Activated CD8-positive, alpha-beta memory T cell treated with anti-CD3 and anti-CD28 coated beads, Interleukin-2, amount 50 U/mL, for 24 hours (primary cell): Measurements from ENCODE around the gene PPBP.

ENCODE experiments used
- DNase-seq: peaks from one replicate; pipeline ENCODE4 v3.0.0-alpha.2; 2020; ENCODE audit errors: extremely low read depth

Gene PPBP, protein sequence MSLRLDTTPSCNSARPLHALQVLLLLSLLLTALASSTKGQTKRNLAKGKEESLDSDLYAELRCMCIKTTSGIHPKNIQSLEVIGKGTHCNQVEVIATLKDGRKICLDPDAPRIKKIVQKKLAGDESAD

DNA sequence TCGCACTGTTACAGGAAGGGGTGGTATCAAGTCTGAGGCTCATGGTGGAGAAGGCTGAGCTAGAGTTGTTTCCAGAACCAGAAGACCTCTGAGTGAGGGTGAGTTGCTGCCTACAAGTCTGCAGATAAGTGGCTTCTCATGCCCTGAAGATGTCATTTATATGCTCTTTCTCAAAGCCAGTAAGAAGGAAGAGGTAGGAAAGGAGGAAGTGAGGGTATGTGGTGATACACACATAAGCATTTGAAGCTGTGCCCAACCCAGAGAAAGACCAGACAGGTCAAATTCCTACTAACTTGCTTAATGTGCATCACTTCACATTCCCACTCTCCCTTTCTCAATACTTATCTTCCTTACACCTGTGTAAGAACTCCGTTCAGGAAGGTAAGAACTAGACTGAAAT, at the start of gene PPBP:
Gene PPBP (minus strand): TSS at position 130 of the 400 bp plus-strand sequence. CDS start 87 bp downstream, at position 43.
- no peak for DNase-seq

DNA sequence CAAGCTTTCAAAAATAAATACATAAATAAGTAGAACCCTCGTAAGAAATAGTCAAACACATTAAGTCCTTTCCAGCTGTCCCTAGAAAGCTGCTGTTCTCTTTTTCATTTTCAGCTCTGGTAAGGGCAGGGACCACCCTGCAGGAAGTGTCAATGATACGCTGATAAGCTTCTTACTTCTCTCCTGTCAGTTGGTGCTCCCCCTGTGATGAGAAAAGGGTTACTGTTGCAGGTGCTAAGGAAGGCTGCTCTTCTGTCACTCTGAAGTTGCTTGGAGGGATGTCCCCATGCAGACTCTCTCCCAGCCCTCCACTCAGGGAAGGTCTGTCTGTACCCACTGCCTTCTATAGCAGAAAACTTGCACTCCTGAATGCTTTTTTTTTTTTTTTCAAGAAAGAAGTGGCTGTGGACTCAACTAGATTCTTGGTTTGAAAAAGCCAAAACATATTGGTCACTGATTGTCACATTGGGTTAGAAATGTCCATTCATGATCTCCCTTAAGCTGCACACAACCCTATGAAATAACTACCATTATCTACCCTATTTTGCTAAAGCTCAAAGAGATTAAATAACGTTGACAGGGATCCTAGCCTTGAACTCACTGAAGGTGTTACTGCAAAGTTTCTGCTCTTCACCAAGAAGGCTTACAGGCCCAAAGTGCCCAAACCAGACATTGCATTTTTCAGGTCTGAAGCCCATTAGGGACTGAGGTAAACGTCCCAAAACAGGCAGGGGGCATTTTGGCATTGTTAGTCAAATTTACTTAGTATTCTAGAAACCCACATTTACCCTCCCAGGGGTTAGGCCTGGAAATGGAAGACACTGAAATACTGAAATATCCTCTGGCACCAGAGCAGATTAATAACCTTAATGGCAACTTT, 49.3 kb upstream of the PPBP start:
- no peak for DNase-seq

DNA sequence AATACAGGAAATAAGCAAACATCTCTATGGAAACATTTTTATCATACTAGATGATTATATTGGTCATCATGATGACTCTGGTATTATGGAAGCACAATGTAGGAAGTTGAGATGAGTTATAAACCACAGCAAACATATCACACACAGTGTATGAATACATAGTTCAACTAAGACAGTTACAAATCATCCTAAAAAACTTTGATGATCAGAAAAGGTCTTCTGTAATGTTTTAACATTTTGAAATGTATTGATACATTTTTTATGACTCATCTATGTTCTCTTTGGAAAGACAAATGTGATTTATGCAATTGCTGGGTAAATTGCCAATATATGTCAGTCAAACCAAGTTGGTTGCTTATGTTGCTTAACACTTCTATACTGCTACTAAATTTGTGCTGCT, 45.7 kb upstream of the PPBP start:
- DNase-seq, result no peak

DNA sequence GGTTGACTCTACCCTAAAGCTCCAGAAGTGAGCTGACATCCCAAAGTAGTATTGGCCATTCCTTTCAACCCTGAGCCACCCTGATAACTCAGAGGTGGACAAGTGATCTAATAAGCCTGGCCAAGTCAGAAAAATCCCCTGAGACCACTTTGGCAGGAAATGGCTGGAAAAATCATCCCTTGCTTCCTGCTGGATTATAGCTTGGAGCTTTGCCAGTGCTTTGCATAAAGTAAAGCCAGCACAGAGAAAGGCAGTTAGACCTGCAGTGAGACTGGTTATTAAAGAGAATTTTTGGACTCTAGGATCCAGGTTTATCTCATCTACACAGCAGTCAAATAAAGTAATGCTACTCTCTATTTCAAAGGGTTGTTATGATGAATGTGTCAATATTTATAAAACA, 44.1 kb upstream of the PPBP start:
- DNase-seq, result no peak

DNA sequence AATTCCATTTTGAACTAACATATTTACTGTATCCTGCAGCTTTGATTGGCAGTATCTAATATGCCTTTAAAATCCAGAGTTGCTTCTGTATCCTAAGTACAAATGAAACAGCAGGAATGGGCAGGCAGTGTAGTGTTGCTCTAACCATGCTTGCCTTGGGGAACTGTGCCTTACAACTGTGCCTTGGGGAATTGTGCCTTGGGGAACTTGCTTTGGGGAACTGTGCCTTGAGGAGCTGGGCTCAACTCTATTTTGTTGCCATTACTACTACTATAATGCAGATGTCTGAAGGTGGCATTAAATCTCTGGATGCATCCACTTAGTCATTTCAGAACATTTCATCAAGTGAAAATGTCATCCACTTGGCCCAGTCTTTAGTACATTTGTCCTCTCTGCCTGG, 43.6 kb upstream of the PPBP start:
- no peak for DNase-seq

DNA sequence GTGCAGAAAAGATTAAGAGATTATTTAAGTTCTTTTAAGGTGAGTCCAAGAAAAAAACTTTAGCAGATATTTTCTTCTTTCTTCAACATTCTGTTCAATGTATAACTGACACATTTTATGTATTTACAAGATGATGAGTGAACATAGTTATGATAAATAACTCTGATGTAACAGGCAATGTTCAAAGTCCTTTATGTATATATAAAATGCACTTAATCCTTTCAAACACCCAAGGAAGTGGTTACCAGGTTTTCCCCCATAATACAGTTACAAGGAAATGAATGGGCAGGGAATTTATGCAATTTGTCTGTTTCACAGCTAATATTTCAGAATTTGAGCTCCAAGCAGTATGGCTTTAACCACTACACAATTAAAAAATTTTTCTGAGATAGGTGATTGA, 42.3 kb upstream of the PPBP start:
- no peak for DNase-seq

DNA sequence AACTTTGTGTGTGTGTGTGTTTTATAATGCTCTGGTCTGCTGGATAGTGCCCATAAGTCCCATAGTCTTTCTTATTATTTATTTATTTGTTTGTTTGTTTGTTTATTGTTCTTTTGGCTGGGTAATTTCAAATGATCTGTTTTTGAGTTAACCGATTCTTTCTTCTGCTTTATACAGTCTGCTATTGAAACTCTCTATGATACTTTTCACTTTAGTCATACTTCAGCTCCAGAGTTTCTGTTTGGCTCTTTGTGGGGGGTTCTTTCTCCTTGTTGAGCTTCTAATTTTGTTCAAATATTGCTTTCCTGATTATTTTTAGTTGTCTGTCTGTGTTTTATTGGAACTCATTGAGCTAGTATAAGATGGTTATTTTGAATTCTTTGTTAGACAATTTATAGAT, 40.5 kb upstream of the PPBP start:
- DNase-seq, result no peak

DNA sequence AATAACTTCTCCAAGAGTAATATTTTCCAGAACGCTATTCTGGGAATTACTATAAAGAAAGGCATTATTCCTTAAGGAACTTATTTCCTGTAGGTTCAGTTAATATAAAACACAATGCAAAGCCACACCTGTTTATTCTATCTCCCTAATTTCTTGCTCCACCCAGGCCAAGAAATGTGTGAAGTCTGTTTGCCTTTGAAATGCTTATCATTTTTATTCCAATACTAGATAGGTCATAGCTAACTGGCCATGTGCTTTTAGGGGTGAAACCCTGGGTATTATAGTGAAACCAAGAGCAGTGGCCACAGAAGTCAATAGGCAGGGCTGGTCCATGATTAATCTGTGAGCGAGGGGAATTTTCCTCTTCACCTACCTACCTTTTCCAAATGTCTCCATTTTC, 35.7 kb upstream of the PPBP start:
- no peak for DNase-seq

DNA sequence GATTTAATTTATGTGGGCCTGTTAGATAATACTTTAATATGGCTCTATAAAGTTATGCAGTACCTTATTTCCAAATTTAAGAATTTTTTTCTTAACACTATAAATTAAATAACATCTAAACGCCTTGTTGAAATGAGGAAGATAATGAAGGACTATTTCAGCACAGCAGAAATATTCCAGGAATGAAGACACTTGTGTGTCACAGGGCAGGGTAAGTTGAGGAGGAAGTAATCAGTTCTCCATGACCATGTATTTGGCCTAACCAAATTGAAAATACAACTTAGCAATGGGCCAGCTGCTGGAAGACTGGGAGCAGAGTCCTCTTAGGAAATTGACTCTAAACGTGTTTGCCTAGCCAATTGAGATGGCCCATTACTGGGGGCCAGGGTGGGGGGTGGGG, 33.6 kb upstream of the PPBP start:
- DNase-seq, result no peak

DNA sequence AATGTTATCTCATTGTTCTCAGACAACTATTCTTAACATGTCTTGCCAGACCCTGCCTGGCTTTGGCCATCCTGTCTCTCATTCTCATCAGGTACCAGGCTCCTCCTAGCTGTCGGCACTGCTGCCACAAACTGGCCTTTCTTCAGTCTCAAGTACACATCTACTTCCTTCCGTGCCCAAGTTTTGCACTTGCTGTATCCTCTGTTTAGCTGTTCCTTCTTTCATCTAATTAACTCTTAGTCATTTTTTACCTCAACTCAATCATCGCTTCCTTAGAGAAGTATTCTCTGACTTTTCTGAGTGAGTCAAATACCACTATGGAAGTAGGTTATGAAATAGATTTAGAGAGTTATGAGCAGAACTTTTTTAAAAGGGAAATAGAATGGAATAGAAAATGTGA, 30.8 kb upstream of the PPBP start:
- no peak for DNase-seq

DNA sequence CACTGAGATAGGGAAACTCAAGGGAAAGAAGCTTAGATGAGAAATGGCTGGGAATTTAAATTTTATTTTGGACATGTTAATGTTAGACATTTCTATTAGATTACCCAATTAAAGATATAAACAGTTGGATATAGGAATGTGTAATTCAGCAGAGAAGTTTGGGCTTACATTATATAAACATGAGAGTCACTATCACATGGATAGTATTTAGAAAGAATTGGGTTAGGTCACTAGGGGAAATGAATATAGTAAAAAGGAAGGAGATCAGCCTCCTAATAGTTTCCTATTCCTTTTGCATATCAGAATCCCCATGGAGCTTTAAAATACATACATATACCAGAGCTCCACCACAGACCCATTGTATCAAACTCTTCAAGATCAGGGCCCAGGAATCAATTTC, 30.1 kb upstream of the PPBP start:
- no peak for DNase-seq

DNA sequence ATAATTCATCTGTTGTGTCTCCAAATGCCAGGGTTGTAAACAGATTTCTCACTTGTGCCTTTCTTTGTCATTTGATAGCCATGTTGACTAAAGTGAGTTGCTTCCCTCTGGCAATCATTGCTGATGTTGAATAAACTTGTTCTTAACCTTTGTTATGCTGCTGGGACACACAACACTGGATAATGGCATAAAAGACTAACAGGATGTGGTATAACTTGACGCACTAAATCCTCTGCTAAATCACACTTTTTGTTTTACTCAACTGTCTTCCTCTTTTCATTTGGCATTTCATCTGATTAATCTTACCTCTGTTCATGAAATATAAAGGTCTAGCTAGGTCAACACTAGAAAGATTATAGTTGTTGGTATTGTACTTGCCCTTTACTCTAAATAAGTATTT, 28.1 kb upstream of the PPBP start:
- no peak for DNase-seq

DNA sequence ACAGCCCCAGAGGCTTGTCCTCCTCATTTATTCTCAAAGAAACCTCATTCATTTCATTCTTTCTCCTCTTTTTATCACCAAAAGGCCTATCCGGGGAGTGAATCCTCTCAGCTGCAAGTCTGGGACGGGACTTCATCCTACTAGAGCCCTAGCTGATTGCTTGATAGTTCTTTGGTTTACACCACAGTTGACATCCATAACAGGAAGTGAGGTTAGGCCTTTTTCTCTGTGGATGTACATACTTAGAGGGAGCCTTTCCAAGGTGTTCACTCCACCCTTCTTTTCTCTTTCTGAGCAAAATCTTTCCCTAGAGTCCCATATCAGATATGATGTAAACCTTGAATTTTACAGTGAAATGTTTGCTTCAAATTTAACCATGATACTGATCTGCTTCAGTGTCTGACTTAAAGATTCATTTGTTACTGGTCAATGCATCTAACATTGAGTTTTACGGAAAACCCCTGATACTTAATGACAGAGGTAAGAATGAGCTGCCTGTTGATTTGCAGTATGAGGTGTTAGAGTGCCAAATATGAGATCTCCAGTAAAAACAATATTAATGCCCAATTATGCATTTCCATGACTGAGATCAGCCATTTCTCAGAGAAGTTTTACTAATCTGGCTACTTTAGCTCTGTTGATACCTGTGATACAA, 27.3 kb upstream of the PPBP start:
- DNase-seq, result no peak

DNA sequence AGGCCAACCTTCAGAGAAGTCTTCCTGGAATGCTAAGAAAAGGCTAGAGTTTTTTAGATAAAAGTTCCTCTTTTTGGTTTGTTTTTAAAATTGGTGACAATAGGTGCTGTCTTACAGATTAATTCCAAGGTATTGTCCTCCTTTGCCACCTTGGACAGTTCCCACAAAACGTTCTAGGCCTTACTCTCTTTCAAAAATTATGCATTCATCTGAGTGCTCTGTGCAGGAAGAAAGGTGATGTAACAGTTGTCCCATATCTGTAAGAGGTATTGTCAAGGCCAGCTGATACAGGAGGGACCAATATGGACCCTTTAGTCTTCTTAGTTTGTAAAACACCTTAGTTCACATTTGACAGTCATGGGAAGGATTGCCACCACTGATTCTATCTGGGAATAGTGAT, 26.3 kb upstream of the PPBP start:
- DNase-seq, result no peak

DNA sequence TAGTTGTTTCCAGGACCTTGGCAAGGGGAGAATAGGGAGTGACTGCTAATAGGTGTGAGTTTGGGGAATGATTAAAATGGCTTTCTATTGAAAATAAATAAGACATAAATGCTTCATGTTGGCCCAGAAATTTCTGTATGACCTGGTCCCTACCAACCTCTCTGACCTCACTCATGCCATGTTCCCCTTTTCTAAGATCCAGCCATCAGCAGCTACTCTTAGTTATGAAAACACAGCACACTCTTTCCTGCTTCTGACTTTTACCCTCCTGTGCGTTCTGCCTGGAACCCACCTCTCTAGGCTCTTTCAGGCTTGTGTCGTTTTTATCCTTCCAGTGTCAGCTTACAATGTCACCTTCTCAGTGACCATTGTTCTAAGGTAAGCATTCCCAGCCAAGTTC, 25.3 kb upstream of the PPBP start:
- no peak for DNase-seq

DNA sequence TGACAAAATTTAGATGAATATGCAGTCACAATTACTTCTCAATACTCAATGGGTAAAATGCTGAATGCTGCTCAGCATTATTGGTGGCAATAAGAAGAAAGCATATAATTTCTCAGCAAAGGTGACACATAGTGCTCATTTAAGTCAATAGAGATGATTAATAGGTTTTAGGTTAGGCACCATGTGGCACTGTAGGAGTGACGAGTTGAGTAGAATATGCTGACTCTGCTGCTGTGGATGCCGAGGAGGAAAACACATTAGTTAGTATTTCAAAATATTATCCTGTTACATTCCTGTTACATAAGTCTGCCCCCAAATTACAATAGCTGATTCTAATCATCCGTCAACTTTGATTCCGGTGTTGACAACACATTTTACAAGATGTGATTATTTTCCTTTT, 24.1 kb upstream of the PPBP start:
- DNase-seq, result no peak

DNA sequence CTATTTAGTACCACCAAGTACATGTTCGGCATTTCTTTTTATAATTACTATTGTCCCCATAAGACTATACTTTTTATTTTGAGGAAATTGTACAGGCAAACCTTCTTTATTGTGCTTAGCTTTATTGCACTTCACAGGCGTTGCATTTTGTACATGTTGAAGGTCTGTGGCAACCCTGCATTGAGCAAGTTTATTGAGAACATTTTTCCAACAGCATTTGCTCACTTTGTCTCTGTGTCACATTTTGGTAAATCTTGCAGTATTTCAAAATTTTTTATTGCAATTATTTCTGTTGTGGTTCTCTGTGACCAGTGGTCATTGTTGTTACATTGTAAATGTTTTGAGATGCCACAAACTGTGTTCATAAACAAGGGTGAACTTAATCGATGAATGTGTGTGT, 21.3 kb upstream of the PPBP start:
- DNase-seq, result no peak

DNA sequence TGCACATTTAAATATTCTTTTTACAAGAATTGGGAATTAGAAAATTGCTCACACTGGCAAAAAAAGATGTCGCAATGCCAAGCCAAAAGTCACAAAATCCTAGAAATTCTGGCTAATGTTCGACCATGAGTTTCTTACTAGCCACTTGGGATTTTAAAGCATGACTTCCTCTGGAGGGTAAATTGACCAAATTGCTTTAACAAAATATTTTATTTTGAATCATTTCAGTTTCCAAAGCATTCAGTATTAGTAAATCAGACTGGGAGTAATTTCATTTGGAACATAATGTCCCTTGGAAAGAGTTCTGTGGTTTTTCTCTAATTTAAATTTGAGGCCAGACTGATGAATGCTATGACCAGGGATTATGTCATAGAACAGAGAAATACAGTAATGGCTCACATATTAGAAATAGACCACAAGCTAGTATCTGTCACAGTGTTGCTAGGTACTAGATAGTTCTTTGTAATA, 18.1 kb upstream of the PPBP start:
- no peak for DNase-seq

DNA sequence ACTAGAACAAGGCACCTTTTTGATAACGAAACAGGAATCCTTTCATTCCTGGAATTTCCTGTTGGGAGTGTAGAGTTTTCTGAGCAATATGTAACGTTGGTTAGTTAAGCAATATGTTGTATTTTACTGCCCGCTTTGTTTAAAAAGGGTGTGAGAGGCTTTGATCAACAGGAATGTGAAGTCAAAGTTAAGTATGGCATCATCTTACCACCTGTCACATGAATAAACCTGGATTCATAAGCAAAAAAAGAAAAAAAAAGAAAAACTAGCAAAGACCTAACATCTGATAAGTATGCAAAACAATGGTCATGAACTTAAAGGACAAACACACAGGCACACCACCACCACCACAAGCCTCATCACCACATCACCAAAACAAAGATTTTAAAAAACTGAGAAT, 17.5 kb upstream of the PPBP start:
- no peak for DNase-seq

DNA sequence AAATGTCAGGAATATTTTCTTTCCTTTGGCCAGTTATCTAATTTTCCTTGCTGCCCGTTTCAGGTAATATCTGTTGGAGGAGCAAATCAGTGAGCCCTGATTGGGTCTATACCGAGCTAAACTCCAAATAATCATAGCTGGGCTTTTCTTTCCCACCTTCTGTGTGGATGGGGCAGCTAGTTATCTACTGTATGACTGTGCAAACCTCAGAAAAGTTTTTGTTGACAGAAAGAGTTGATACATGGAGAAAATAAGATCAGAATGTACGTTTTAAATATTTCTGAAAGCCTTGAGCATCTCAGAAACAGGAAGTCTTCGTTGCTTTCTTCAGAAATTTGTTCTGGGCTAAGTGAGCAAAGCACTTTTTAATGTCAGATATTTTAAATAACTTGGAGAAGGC, 16.7 kb upstream of the PPBP start:
- DNase-seq, result no peak

DNA sequence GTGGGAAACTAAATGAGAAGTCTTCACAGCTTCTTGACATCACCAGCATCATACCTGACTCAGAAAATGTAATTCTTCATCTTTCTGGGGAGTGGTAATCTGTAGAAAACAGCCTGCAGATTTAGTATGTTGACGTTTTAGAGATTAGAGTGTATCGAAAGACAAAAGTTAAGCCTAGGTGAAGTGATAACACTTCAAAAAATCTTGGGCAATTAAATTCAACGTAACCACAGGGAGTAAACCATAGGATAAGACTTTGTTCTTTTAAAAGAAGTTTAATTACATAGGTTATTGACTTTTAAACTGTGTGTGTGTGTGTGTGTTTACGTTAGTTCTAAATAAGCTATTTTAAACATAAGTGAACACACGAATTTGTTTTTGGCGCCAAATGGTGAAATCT, 12.3 kb upstream of the PPBP start:
- no peak for DNase-seq

DNA sequence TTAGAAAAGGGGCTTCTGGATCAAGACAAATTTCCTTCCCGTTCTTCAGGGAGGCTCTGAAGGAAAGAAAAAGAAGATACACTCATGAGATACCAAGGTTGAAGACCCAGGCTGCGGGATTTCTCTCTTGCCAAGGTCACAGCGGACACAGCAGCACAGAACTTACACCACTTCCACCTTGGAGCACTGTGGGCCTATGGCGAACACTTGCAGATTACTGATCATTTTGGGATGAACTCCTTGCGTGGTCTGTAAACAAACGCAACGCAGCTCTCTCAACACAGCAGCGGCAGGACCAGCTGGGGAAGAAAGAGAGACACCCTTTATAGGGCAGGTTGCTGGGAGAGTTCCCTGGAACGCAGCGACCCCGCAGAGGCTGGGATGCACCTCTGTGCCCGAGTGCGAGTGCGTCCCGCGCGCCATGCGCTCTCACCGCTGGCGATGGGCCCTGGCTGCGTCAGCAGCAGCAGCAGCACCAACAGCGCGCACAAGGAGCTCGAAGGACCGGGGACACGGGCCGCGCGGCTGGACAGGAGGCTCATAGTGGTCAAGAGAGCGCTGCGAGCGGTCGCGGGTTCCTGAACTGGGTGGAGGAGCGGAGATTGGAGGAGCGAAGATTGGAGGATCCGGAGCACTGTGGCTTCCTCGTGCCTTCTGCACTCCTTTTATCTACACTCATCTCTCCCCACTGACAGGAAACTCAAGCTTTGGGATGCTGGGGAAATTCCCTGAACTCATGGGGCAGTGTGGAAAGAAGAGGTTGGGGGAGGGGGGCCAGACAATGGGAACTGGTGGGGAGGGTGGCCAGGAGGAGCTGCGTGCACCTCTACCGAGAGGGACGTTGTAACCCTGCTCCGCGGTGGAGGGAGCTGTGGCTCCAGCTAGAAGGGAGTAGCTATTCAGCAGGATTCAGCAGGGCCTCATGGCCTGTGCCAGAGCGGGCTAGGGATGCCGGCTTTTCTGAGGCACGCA, 10.3 kb upstream of the PPBP start, which contains the start of gene CXCL5:
Gene CXCL5 (minus strand): TSS at position 638 of the 972 bp plus-strand sequence. CDS start 96 bp downstream, at position 542.
- DNase-seq, result no peak
